ENCODE data around the gene IQSEC1.

The IQSEC1 gene

GRCh38 chr3:12947504-12948369 lies 125.5 kb downstream of the IQSEC1 start:
- DNase-seq, result no peak

GRCh38 chr3:12946649-12947316 lies 126.4 kb downstream of the IQSEC1 start:
- no peak for DNase-seq

- DNase-seq, result no peak
Measured at GRCh38 chr3:12946251-12946648, 127.0 kb downstream of the IQSEC1 start.

- no peak for DNase-seq
Measured at GRCh38 chr3:12944849-12945248, 128.4 kb downstream of the IQSEC1 start.

GRCh38 chr3:12944413-12944812 lies 128.8 kb downstream of the IQSEC1 start:
- peak; percentile 17 for DNase-seq

GRCh38 chr3:12943124-12944021 lies 129.9 kb downstream of the IQSEC1 start:
- DNase-seq, result no peak

- no peak for DNase-seq
Measured at GRCh38 chr3:12941495-12942023, 131.7 kb downstream of the IQSEC1 start.

- DNase-seq, result no peak
Measured at GRCh38 chr3:12940854-12941253, 132.4 kb downstream of the IQSEC1 start.

GRCh38 chr3:12939137-12939536 lies 134.1 kb downstream of the IQSEC1 start:
- no peak for DNase-seq

GRCh38 chr3:12938258-12938711 lies 134.9 kb downstream of the IQSEC1 start:
- DNase-seq, result no peak

GRCh38 chr3:12935861-12936830 lies 137.1 kb downstream of the IQSEC1 start:
- DNase-seq, result no peak

- DNase-seq, result no peak
Measured at GRCh38 chr3:12935023-12935860, 138.0 kb downstream of the IQSEC1 start.

- no peak for DNase-seq
Measured at GRCh38 chr3:12934431-12934830, 138.8 kb downstream of the IQSEC1 start.

GRCh38 chr3:12933901-12934300 lies 139.3 kb downstream of the IQSEC1 start:
- no peak for DNase-seq

- DNase-seq, result no peak
Measured at GRCh38 chr3:12932754-12933153, 140.5 kb downstream of the IQSEC1 start.

- no peak for DNase-seq
Measured at GRCh38 chr3:12932347-12932746, 140.9 kb downstream of the IQSEC1 start.

GRCh38 chr3:12931273-12931905 lies 141.8 kb downstream of the IQSEC1 start:
- DNase-seq, result no peak

GRCh38 chr3:12929801-12930200 lies 143.4 kb downstream of the IQSEC1 start:
- DNase-seq, result no peak

GRCh38 chr3:12926660-12927059 lies 146.6 kb downstream of the IQSEC1 start:
- no peak for DNase-seq

- no peak for DNase-seq
Measured at GRCh38 chr3:12925648-12926047, 147.6 kb downstream of the IQSEC1 start.

All from NCI-H2227 treated with DMSO at 0.1 percent for 48 hours (cell line).